ENCODE data around the gene HCFC1R1.

HCFC1R1 gene

GRCh38 chr16:2982402-2982801 is 41.3 kb downstream of the HCFC1R1 start:
- no peak overlapping the region for H3K4me3 ChIP-seq (replicated peaks; ENCODE audit: low read depth, low read length)
- DNase-seq (ENCODE audit: low read depth) = no peak
- no peak for TF ChIP-seq CTCF (IDR thresholded peaks at IDR 0.05; ENCODE audit: low read length, missing control alignments)

- no peak for TF ChIP-seq CTCF (IDR thresholded peaks at IDR 0.05; ENCODE audit: low read length, missing control alignments)
- DNase-seq (ENCODE audit: low read depth) = no peak
- H3K4me3 ChIP-seq (replicated peaks; ENCODE audit: low read depth, low read length) = no peak overlapping the region
These were observed 41.9 kb downstream of the HCFC1R1 start for GRCh38 chr16:2981899-2982250.

GRCh38 chr16:2981177-2981898 is 42.4 kb downstream of the HCFC1R1 start:
- peak; percentile 16 for DNase-seq (ENCODE audit: low read depth)
- TF ChIP-seq CTCF (IDR thresholded peaks at IDR 0.05; ENCODE audit: low read length, missing control alignments) = no peak
- H3K4me3 ChIP-seq (replicated peaks; ENCODE audit: low read depth, low read length) = peak overlapping the region; percentile 69

GRCh38 chr16:2980227-2981176 is 43.2 kb downstream of the HCFC1R1 start, which contains the start of gene PKMYT1:
Gene PKMYT1 (minus strand): TSS chr16:2980446. CDS start chr16:2979657, 789 bp downstream.
- no peak for TF ChIP-seq CTCF (IDR thresholded peaks at IDR 0.05; ENCODE audit: low read length, missing control alignments)
- H3K4me3 ChIP-seq (replicated peaks; ENCODE audit: low read depth, low read length) = peak within 1 kb of the TSS; percentile 69
- DNase-seq (ENCODE audit: low read depth) = peak; percentile 83

GRCh38 chr16:2979669-2980226 is 44.0 kb downstream of the HCFC1R1 start:
- no peak for DNase-seq (ENCODE audit: low read depth)

GRCh38 chr16:2977440-2977839 is 46.3 kb downstream of the HCFC1R1 start:
- no peak overlapping the region for H3K4me3 ChIP-seq (replicated peaks; ENCODE audit: low read depth, low read length)
- DNase-seq (ENCODE audit: low read depth) = no peak

More at GRCh38 chr16:2979669-2980226, 44.0 kb downstream of the HCFC1R1 start:
- H3K4me3 ChIP-seq (replicated peaks; ENCODE audit: low read depth, low read length) = peak overlapping the region; percentile 69
- no peak for TF ChIP-seq CTCF (IDR thresholded peaks at IDR 0.05; ENCODE audit: low read length, missing control alignments)

More at GRCh38 chr16:2977440-2977839, 46.3 kb downstream of the HCFC1R1 start:
- no peak for TF ChIP-seq CTCF (IDR thresholded peaks at IDR 0.05; ENCODE audit: low read length, missing control alignments)

All from fibroblast of pulmonary artery (primary cell).